GM04504 (cell line): ENCODE data around the gene GYPE.
A peak's percentile ranks its signal among the peaks of the same experiment; 100 is the strongest.
"Not testable (repeated sequence)": the region's sequence is repeated elsewhere in the genome, so short reads cannot be mapped to it uniquely, and the experiment has no call there.

Experiments
- DNase-seq: peaks from one replicate; pipeline ENCODE4 v3.0.0-alpha.2; 2012; ENCODE audit warnings: low read depth

The GYPE gene

GRCh38 chr4:143905440-143905839, at the start of gene GYPE:
TSS of gene GYPE (minus strand) at chr4:143905559. CDS start at chr4:143905507, 52 bp downstream.
- not testable (repeated sequence) for DNase-seq

DNA sequence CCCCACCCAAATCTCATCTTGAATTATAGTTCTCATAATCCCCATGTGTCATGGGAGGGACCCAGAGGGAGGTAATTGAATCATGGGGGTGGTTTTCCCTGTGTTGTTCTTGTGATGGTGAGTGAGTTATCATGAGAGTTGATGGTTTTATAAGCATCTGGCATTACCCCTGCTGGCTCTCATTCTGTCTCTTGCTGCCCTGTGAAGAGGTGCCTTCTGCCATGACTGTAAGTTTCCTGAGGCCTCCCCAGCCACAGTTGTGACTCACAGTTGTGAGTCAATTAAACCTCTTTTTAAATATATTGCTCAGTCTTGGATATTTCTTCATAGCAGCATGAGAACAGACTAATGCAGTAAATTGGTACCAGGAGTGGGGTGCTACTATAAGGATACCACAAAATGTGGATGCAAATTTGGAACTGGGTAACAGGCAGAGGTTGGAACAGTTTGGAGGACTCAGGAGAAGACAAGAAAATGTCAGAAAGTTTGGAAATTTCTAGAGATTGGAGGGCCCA, 46.2 kb upstream of the GYPE start:
- not testable (repeated sequence) for DNase-seq

DNA sequence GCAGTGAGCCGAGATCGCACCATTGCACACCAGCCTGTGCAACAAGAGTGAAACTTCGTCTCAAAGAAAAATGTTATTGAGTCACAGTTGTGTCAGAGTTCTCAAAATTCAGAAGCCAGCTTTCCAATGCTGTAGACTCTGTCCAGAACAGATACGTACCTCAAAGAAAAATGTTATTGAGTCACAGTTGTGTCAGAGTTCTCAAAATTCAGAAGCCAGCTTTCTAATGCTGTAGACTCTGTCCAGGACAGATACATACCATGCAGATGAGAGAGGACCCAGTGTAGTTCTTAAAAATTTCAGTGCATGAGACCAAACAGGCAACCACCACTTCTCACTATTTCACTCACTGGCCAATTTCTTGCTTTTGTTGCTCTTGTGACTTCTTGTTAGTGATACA, 45.6 kb upstream of the GYPE start:
- not testable (repeated sequence) for DNase-seq

DNA sequence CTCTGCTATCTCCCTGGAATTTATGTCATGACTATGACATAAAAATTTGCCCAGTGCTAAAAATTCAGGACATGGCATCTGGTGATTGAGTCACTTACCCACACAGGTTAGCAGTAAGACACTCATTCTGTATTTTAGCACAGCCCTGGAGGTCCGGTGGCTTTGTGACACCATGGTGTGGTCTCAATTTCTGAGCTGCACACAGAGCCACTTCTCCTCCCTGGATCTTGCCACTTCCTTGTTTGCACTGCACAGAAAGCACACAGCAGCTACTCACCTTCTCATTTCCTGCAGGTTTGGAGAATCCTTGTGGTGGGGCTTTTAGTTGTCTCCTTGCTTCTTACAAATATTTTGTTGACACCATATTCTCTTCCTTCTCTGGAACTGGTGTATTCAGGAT, 44.8 kb upstream of the GYPE start:
- DNase-seq = not testable (repeated sequence)

DNA sequence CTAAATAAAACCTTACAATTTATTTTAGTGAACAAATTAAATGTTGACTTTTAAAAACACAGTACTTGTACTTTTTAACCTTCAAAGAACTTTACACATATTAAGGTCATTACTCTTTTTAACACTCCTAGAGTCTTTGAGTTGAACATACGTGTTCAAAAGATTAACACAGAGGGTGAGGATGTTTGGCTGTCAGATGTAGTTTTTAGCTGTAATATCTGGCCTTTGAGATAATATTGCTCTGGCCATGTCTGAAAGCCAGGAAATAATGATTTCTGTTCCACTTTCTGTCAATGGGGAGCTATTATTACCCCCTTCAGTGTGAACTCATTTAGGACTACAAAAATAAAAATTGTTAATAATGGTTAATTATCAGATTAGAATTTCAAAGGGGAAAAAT, 42.1 kb upstream of the GYPE start:
- not testable (repeated sequence) for DNase-seq

DNA sequence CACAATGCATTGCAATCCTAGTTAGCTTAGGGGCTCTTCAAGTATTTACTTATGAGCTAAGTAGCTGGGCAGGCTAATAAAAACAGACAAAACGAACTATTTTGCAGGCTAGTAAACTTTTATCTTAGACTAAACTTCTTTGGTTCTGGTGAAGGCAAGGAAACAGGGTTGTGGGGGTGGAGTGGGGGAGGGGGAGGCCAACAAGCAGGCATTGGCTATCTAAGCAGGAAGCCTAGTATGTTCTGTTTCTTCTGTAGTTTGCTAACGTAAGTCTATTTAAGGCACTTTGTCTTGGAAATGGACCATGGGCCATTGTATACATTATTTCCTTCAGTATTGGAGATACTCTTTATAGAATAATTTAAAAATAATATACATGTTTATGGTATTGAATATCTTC, 35.3 kb upstream of the GYPE start:
- DNase-seq = not testable (repeated sequence)

DNA sequence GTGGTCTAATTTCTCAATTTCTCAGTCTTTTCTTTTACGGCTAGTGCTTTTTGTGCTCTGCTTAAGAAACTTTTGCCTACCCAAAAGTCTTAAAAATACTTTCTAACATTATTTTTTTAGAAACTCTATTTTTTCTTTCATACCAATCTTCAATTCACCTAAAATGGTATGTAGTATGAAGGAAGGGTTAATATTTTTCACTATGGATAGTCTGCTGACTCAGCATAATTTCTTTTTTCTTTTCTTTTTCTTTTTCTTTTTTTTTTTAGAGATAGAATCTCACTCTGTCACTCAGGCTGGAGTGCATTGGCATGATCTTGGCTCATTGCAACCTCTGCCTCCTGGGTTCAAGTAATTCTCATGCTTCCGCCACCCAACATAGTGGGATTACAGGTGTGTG, 34.2 kb upstream of the GYPE start:
- no peak for DNase-seq

DNA sequence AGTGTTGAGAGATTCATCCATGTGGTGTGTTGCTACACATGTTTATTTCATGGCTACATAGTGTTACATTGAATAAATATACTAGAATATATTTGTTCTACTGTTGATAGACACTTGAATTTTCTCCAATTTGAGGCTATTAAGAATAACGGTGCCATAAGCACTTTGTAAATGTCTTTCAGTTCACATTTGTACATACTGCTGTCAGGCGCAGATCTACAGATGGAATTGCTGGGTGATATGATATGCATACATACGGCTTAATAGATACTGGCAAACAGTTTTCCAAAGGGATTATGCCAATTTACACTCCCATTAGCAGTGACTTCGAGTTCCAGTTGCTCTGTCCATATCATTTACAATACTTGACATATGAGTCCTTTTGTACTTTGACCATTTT, 33.5 kb upstream of the GYPE start:
- DNase-seq = not testable (repeated sequence)

GRCh38 chr4:143921181-143921580, 15.8 kb upstream of the GYPE start:
- DNase-seq = no peak

DNA sequence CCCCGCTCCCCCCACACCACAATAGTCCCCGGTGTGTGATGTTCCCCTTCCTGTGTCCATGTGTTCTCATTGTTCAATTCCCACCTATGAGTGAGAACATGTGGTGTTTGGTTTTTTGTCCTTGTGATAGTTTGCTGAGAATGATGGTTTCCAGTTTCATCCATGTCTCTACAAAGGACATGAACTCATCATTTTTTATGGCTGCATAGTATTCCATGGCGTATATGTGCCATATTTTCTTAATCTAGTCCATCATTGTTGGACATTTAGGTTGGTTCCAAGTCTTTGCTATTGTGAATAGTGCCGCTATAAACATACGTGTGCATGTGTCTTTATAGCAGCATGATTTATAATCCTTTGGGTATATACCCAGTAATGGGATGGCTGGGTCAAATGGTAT, 11.1 kb upstream of the GYPE start:
- not testable (repeated sequence) for DNase-seq

GRCh38 chr4:143912478-143912877, 7.1 kb upstream of the GYPE start:
- not testable (repeated sequence) for DNase-seq

DNA sequence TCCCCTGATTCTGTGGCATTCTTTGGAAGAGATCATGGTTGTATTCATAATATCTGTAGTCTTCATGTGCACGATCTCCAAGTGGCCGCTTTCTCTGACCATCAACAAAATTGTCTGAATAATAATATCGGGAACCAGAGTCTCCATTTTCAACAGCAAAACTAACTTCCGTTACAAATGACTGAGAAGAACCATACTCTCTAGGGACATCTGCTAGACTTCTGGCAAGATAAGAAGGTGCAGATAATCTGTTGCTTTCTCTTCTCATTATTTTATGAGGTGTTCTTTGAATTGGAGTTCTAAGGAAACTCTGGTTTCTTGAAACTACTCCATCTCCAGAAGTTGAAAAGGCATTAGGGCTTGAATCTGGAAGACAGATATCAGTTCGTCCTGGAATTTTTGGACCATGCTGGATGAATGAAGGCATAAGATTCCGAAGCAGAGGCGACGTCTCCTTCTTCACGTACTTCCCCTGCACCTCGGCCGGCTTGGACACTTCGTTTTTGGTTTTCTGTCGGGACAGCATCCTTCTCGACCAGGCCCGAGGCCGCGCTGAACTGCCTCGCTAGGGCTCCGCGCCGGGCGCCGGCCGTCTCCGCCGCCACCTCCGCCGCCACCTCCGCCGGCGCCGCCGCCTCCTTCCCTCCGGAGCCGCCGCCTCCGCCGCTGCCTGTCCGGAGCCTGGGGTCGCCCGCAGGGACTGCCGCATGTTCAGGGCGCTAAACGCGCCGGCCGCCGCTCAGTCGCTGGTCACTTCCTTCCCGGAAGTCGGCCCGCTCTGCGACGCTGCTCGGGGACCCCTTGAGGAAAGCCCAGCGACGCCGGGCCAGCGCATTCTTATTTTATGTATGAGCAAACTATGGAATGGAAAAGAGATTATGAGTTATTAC, 6.4 kb upstream of the GYPE start:
- DNase-seq = peak; percentile 13

GRCh38 chr4:143910906-143911305, 5.5 kb upstream of the GYPE start:
- DNase-seq = not testable (repeated sequence)

DNA sequence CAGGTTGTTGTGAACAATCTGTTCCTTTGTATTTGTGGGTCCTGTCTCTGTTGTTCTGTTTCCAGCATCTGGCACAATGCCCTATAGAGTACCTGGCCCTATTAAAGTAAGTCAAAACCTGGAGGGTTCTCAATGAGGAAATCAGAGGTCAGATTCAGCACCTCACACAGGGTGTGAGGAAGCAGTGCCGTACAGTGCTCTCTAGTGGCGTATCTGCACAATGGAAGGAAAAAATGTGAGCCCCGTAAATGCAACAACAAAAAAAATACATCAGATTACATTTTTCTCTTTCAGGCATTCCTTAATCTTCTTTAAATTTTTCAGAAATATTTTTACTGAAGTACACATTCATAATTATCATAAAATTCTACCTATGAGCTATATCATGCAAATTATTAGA, 2.5 kb upstream of the GYPE start:
- DNase-seq = not testable (repeated sequence)

- not testable (repeated sequence) for DNase-seq
These were observed 928 bp downstream of the GYPE start for GRCh38 chr4:143904431-143904830.

DNA sequence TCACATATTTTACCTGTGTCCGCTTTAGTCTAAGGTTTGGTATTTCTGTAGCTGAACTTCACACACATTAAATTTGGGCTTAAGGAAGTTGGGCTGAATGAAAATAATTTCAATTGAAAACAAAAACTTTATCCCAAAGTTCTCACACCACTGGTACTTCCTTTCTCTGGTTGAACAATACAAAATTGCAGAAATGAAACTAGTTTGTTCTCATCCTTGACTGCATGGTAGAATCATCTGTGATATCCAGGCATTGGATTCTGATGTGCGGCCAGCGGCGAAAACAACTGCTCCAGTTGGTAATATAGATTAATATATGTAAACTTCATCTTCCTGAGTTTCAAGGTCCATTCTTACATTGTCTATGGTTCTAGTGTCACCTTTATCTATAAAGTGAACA, 15.0 kb downstream of the GYPE start:
- not testable (repeated sequence) for DNase-seq

DNA sequence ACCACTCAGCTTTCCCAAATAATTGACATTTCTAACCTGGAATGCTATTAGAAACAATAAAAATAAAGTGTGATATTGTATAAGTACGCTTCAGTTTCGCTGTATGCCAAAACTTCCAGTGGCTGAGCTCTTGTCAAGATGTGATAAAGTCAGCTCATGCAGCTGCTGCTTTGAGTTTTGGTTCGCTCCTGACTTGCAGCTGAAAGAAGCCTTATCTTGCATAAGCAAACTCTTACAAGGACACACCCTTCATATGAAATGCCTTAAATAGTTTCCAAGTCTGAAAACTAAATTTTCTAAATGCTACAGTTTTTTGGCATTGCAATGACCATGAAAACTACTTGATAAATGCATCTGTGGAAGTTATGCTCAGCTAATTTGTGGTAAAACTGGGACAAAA, 17.2 kb downstream of the GYPE start:
- DNase-seq = not testable (repeated sequence)

- not testable (repeated sequence) for DNase-seq
These were observed 20.4 kb downstream of the GYPE start for GRCh38 chr4:143884965-143885364.

GRCh38 chr4:143883529-143883928, 21.8 kb downstream of the GYPE start:
- no peak for DNase-seq

DNA sequence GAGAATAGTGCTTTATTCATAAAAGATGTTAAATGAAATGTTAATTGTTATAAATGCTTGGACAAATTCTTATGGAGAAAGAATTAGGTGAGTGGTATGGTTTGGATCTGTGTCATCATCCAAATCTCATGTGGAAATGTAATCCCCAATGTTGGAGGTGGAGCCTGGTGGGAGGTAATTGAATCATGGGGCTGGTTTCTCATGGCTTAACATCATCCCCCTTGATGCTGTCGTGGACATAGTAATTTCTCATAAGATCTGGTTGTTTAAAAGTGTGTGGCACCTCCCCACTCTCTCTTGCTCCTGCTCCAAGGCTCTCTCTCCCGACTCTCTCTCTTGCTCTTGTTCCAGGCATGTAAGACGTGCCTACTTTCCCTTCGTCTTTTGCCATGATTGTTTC, 22.5 kb downstream of the GYPE start:
- DNase-seq = no peak

- not testable (repeated sequence) for DNase-seq
These were observed 25.8 kb downstream of the GYPE start for GRCh38 chr4:143879561-143879960.

GRCh38 chr4:143875357-143875756, 30.0 kb downstream of the GYPE start:
- not testable (repeated sequence) for DNase-seq

DNA sequence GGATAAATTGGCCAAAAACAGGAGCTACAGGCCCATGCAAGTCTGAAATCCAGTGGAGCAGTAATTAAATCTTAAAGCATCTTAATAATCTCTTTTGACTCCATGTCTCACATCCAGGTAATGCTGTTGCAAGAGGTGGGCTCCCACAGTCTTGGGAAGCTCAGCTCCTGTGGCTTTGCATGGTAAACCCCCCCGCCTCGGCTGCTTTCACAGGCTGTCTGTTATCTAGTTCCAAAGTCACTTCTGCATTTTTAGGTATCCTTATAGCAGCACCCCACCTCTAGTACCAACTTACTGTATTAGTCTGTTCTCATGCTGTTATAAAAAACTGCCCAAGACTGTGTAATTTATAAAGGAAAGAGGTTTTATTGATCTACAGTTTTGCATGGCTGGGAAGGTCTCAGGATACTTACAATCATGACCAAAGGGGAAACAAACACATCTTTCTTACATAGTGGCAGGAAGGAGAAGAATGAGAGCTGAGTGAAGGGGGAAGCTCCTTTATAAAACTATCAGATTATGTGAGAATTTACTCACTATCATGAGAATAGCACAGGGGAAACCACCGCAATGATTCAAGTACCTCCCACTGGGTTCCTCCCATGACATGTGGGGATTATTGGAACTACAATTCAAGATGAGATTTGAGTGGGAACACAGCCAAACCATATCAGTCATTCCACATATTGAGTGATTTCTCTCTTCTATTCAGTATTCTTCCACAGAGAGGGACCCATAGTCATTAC, 34.7 kb downstream of the GYPE start:
- DNase-seq = not testable (repeated sequence)
